GM18508 (cell line): ENCODE data around the gene LYAR.
"Not testable (repeated sequence)": the region's sequence is repeated elsewhere in the genome, so short reads cannot be mapped to it uniquely, and the experiment has no call there.

Experiments used
- ATAC-seq: cut with Tn5 transposase; IDR thresholded peaks from one replicate; pipeline ENCODE4 v1.9.1; 2021; ENCODE audit warnings: moderate number of reproducible peaks; ENCODE audit not compliant: insufficient read depth, unreplicated experiment

Gene LYAR

DNA sequence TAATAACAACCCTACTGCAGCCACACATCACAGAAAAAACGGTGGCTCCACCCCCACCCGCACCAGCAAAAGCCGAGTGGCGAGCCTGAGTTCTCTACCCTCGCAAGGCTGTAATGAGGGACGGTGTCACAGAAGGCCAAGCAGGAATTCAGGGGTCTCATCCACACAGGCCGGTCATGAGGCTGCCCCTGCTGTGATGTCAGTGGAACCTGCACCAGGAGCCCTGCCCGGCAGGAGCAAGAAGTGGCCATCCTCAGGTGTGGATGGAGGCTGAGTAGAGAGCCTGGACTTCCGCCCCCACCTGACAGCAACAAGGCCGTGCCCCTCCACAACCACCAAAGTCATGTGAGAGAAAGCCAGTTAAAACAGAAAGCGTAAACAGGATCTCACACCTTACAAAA lies 20.6 kb downstream of the LYAR start:
- ATAC-seq: no peak

GRCh38 chr4:4268776-4269175 lies 21.2 kb downstream of the LYAR start:
- no peak for ATAC-seq

GRCh38 chr4:4267981-4268380 lies 22.0 kb downstream of the LYAR start:
- ATAC-seq: no peak

DNA sequence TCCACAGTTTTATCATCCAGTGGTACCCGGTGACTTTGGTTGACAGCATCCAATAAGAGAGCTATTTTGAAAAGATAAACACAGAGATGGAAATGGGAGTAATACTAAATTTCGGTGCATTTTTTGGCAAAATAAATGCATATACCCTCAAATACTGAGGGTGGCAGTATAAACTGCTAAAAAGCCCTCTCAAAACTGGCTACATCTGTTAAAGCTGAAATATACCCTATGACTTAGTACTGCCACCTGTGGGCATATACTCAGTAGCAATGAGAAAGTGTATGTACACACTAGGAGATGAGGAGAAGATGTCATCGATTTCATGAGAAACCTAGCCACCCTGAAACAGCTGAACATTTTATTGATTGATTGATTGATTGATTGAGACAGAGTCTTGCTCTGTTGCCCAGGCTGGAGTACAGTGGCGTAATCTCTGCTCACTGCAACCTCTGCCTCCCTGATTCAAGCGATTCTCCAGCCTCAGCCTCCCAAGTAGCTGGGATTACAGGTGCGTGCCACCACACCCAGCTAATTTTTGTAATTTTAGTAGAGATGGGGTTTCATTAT lies 29.7 kb downstream of the LYAR start:
- no peak for ATAC-seq

DNA sequence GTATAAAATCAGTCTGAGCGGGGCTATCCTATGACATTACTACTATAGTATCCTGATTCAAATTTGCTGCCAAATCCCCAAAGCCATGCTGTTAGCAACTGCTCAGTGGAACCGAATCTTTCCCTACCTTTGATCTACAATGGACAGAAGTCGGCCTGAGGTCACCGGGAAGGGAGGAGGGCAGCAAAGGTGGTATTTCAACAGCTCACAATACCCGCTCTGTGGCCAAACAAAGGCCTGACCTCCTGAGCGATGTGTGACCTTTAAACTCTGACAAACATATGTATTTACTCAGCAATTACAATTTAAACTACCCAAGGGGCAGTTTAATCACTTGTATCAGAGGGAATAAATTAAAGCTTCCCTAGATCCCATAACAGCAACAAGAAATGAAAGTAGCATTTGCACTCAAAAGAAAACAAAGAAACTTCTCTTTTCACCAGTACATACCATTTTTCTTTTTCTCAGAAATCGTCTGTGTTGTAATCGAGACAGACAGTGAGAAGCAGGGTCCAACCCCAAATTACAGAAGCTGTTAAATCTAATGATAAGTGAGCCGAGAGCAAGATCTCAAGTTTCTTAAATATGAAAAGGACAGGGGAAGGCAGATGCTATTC lies 30.4 kb downstream of the LYAR start:
- no peak for ATAC-seq

- not testable (repeated sequence) for ATAC-seq
Observed at GRCh38 chr4:4257705-4258104, 32.2 kb downstream of the LYAR start.

- ATAC-seq: no peak
Observed at GRCh38 chr4:4256799-4257198, 33.2 kb downstream of the LYAR start.

DNA sequence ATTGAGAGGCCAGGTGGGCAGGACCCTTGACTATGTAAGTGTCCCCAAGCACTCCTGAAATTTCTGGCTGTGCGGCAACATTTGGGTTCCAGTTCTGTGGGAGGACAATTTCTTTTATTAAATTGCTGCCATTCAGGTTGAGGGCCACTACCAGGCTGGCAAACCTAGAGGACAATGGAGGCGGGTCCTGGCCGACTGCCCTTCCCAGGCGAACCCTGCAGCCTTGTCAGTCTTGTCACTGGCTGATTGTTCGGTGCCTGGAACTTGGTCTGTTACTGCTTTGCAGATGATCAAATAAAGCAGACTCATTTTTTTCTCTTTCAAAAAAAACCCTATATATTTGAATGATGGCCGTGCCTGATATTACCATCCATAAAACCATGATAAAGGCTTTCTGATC lies 35.3 kb downstream of the LYAR start:
- ATAC-seq: no peak

GRCh38 chr4:4254199-4254598 lies 35.8 kb downstream of the LYAR start:
- ATAC-seq: no peak

DNA sequence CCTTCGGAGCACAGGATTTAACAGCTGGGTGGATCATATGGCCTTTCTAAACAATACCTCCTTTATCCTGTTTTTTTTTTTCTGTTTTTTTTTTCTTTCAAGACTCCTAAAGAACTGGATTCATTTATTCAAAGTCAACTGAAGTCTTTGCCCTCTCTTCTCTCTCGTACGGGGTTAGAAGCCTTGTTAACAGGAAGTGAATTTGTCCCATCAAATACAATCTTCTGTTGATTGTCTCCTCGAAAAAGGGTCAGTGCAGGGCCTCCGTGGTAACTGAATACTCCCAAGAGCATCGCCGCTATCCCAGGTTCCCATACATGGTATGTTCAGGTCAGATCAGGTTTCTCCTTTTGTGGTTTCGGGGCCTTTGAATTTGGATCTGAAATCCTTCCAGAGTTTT lies 40.1 kb downstream of the LYAR start:
- no peak for ATAC-seq

GRCh38 chr4:4249342-4249741 lies 40.6 kb downstream of the LYAR start:
- not testable (repeated sequence) for ATAC-seq

GRCh38 chr4:4248885-4249203 lies 41.1 kb downstream of the LYAR start:
- ATAC-seq: no peak

- peak; percentile 86 for ATAC-seq
Observed at GRCh38 chr4:4248029-4248884, 41.7 kb downstream of the LYAR start, which contains the start of gene TMEM128. TMEM128 (minus strand) TSS chr4:4248223; CDS start chr4:4248202, 21 bp downstream.

DNA sequence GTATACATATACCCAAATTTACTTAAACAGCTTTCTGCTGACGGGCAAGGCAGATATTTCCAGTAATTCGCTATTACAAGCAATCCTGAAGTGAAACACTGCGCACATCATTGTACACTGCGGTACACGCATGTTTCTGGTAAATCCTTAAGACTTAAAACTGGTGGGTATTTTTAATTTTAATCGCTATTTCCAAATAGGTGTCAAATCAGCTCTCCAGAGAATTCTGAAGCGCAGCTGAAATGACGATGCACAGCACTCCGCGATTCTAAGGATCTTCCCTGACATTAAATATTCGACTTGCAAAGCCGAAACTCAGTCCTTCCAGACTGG lies 42.3 kb downstream of the LYAR start:
- ATAC-seq: peak; percentile 14

- ATAC-seq: no peak
Observed at GRCh38 chr4:4245172-4245571, 44.8 kb downstream of the LYAR start.

DNA sequence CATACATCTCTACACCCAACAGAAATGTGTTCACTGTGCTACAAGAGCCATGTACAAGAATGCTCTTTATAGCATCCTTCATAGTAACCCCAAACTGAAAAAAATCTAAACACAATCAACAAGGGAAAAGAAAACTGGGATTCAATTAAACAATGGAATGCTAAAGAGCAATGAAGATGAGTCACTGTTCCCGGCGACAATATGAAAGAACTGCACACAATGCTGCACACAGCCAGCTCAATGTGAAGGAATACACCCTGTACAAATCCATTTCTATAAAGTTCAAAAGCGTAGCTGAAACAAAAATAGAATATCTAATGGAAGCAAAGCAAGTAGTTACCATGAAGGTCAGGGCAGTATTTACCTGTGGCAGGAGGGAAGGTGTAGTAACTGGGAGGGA lies 50.4 kb downstream of the LYAR start:
- ATAC-seq: not testable (repeated sequence)

DNA sequence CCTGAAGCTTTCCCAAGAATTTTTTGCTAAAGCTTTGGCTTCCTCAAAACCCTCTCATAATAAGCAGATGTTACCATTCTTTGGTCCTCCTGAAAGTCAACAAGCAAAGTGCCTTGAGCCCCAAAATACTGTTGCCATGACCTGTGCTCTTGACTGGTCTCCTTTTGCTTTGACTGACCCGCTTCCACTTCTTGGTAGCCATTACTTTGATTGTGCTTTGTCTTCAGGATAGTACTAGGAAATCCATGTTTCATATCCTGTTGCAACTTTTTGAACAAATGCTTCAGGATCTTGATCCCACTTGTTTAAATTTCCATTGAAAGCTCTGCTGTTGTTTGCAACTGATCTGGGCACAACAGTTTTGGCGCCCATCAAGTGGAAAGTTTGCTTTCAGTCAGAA lies 56.3 kb downstream of the LYAR start:
- no peak for ATAC-seq

DNA sequence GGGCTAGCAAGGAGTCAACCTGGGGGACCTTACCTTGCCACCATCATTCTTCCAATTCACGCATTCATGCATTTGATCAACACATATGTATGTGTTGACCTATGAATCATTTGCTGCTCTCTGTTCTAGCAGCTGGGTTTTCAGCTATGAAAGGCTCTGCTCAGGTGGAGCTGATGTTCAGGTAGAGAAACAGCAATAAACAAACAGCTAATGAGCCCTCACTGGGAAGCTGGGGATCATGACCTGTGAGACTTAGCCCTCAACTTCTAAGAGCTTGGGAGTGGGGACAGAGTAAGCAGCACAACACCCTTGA lies 61.6 kb downstream of the LYAR start:
- ATAC-seq: no peak

- no peak for ATAC-seq
Observed at GRCh38 chr4:4227510-4228355, 62.2 kb downstream of the LYAR start.

- ATAC-seq: no peak
Observed at GRCh38 chr4:4226606-4227438, 63.1 kb downstream of the LYAR start, which contains the start of gene OTOP1. OTOP1 (minus strand) TSS chr4:4226929; CDS start chr4:4226864, 65 bp downstream.
